T-helper 9 cell (primary cell): ENCODE measurements around the gene DOK1.
A peak's percentile ranks its signal among the peaks of the same experiment; 100 is the strongest.
"Not testable (repeated sequence)": the region's sequence is repeated elsewhere in the genome, so short reads cannot be mapped to it uniquely, and the experiment has no call there.

Source experiments
- DNase-seq: peaks from one replicate; pipeline ENCODE4 v3.0.0-alpha.2; 2020

The DOK1 gene

GRCh38 chr2:74548900-74549826 is 5.4 kb upstream of the DOK1 start:
- DNase-seq, result no peak

GRCh38 chr2:74550231-74550630 is 4.3 kb upstream of the DOK1 start:
- no peak for DNase-seq

- DNase-seq, result no peak
Measured at GRCh38 chr2:74551530-74551929, 3.0 kb upstream of the DOK1 start.

- DNase-seq, result no peak
Measured at GRCh38 chr2:74551942-74552913, 2.3 kb upstream of the DOK1 start.

GRCh38 chr2:74552914-74553811 is 1.4 kb upstream of the DOK1 start:
- no peak for DNase-seq

GRCh38 chr2:74554820-74555531 is 456 bp downstream of the DOK1 start:
- peak; percentile 31 for DNase-seq

GRCh38 chr2:74555610-74556103 is 1.1 kb downstream of the DOK1 start:
- no peak for DNase-seq

- no peak for DNase-seq
Measured at GRCh38 chr2:74556159-74556558, 1.6 kb downstream of the DOK1 start.

- no peak for DNase-seq
Measured at GRCh38 chr2:74556831-74557370, 2.4 kb downstream of the DOK1 start.

- no peak for DNase-seq
Measured at GRCh38 chr2:74558284-74559230, 4.0 kb downstream of the DOK1 start.

GRCh38 chr2:74559912-74560311 is 5.4 kb downstream of the DOK1 start:
- no peak for DNase-seq

- DNase-seq, result no peak
Measured at GRCh38 chr2:74560591-74560990, 6.1 kb downstream of the DOK1 start.

- not testable (repeated sequence) for DNase-seq
Measured at GRCh38 chr2:74561022-74561421, 6.5 kb downstream of the DOK1 start.

GRCh38 chr2:74562126-74562775 is 7.7 kb downstream of the DOK1 start:
- no peak for DNase-seq

- no peak for DNase-seq
Measured at GRCh38 chr2:74564222-74564621, 9.7 kb downstream of the DOK1 start.

- no peak for DNase-seq
Measured at GRCh38 chr2:74566076-74566753, 11.7 kb downstream of the DOK1 start.

- no peak for DNase-seq
Measured at GRCh38 chr2:74566754-74567085, 12.2 kb downstream of the DOK1 start.

GRCh38 chr2:74567881-74568280 is 13.4 kb downstream of the DOK1 start:
- no peak for DNase-seq

GRCh38 chr2:74569686-74570085 is 15.2 kb downstream of the DOK1 start:
- no peak for DNase-seq
